GM23338 (cell line): Measurements from ENCODE around the gene MLLT3. TPM values are rescaled to one million over a fixed set of nuclear protein-coding genes. Genes with fewer than 3 reads are reported as not detected.

Source experiments
- ATAC-seq: fragments of 200-7000 bp; cut with Tn5 transposase; 3 replicates; pipeline ENCODE4 v1.9.1; 2020
- DNase-seq: peaks from one replicate; pipeline ENCODE4 v3.0.0-alpha.2; 2015; ENCODE audit warnings: low spot score
- H2AFZ ChIP-seq: fragments of 200-600 bp; sonication (generic); 2 replicates; pipeline ENCODE4 v1.8.0; 2016; ENCODE audit warnings: antibody characterized with exemption, mild to moderate bottlenecking, moderate library complexity
- H3F3A ChIP-seq: fragments of 200-600 bp; sonication (generic); replicated peaks from 2 replicates; pipeline ENCODE4 v1.8.0; 2017; ENCODE audit warnings: antibody characterized with exemption, mixed run types, low read depth
- H3K27ac ChIP-seq: fragments of 200-600 bp; sonication (generic); 2 replicates; pipeline ENCODE4 v1.6.1; 2016; ENCODE audit warnings: low read depth
- H3K27me3 ChIP-seq: fragments of 200-600 bp; sonication (generic); 2 replicates; pipeline ENCODE4 v1.8.0; 2016; ENCODE audit warnings: mild to moderate bottlenecking, mixed run types, moderate library complexity; ENCODE audit not compliant: insufficient read depth
- H3K36me3 ChIP-seq: fragments of 200-600 bp; sonication (generic); 2 replicates; pipeline ENCODE4 v1.8.0; 2016; ENCODE audit warnings: mild to moderate bottlenecking; ENCODE audit not compliant: insufficient read depth
- H3K4me1 ChIP-seq: fragments of 200-600 bp; sonication (generic); 2 replicates; pipeline ENCODE4 v1.8.0; 2016; ENCODE audit warnings: mild to moderate bottlenecking, moderate library complexity; ENCODE audit not compliant: insufficient read depth
- H3K4me2 ChIP-seq: fragments of 200-600 bp; sonication (generic); 2 replicates; pipeline ENCODE4 v1.7.1; 2017; ENCODE audit warnings: mixed run types
- H3K4me3 ChIP-seq: fragments of 200-600 bp; sonication (generic); 2 replicates; pipeline ENCODE4 v1.6.1; 2016; ENCODE audit warnings: mixed run types
- H3K79me2 ChIP-seq: fragments of 200-600 bp; sonication (generic); replicated peaks from 2 replicates; pipeline ENCODE4 v1.8.0; 2017; ENCODE audit warnings: mild to moderate bottlenecking; ENCODE audit not compliant: insufficient read depth
- H3K9me2 ChIP-seq: fragments of 200-600 bp; sonication (generic); 2 replicates; pipeline ENCODE4 v1.8.0; 2017; ENCODE audit not compliant: insufficient read depth
- H4K20me1 ChIP-seq: fragments of 200-600 bp; sonication (generic); replicated peaks from 2 replicates; pipeline ENCODE4 v1.8.0; 2017; ENCODE audit warnings: mild to moderate bottlenecking; ENCODE audit not compliant: insufficient read depth
- H3K27ac Mint-ChIP-seq: 2 replicates; pipeline ENCODE4 v1.8.0; 2020; ENCODE audit warnings: inconsistent platforms, mild to moderate bottlenecking, moderate library complexity, mixed read lengths
- H3K27me3 Mint-ChIP-seq: 3 replicates; pipeline ENCODE4 v1.8.0; 2022; ENCODE audit warnings: low read depth, mild to moderate bottlenecking, moderate library complexity, mixed read lengths, inconsistent platforms; ENCODE audit not compliant: insufficient read depth, poor library complexity
- H3K36me3 Mint-ChIP-seq: 3 replicates; pipeline ENCODE4 v1.8.0; 2021; ENCODE audit warnings: low read depth, mild to moderate bottlenecking, inconsistent platforms, moderate library complexity, mixed read lengths
- H3K4me1 Mint-ChIP-seq: 3 replicates; pipeline ENCODE4 v1.8.0; 2020; ENCODE audit warnings: mild to moderate bottlenecking, inconsistent platforms, mixed read lengths
- H3K4me3 Mint-ChIP-seq: 3 replicates; pipeline ENCODE4 v1.8.0; 2021; ENCODE audit warnings: moderate library complexity, mild to moderate bottlenecking, inconsistent platforms, mixed read lengths
- H3K9me3 Mint-ChIP-seq: 3 replicates; pipeline ENCODE4 v1.8.0; 2020; ENCODE audit warnings: moderate library complexity, mild to moderate bottlenecking, inconsistent platforms, mixed read lengths
- CREB1 ChIP-seq: fragments of 250-450 bp; sonication (Bioruptor Pico); IDR thresholded peaks from 2 replicates; pipeline ENCODE4 v1.5.0; 2020; ENCODE audit warnings: low read depth, mild to moderate bottlenecking, moderate library complexity
- CTCF ChIP-seq, 2 experiments: fragments of 200-600 bp in 1 of 2; sonication (generic) in 1 of 2; conservative IDR thresholded peaks; 2 replicates each; pipeline versions ENCODE4 v1.5.1 to v1.6.1; 2016 to 2017; ENCODE audit warnings: antibody characterized with exemption in 2 of 2, low read depth in 2 of 2, mild to moderate bottlenecking in 2 of 2, moderate library complexity in 1 of 2
- ETS1 ChIP-seq: IDR thresholded peaks from 2 replicates; pipeline ENCODE4 v1.6.1; 2016; ENCODE audit warnings: antibody characterized with exemption
- EZH2 ChIP-seq: fragments of 200-600 bp; sonication (generic); IDR thresholded peaks from one replicate; pipeline ENCODE4 v1.8.0; 2017; ENCODE audit warnings: antibody characterized with exemption, mild to moderate bottlenecking, low read depth; ENCODE audit not compliant: unreplicated experiment
- EZH2phosphoT487 ChIP-seq: fragments of 200-600 bp; sonication (generic); IDR thresholded peaks from one replicate; pipeline ENCODE4 v1.8.1; 2018; ENCODE audit warnings: antibody characterized with exemption; ENCODE audit not compliant: unreplicated experiment
- JUNB ChIP-seq: IDR thresholded peaks from one replicate; pipeline ENCODE4 v1.6.1; 2016; ENCODE audit warnings: antibody characterized with exemption; ENCODE audit not compliant: unreplicated experiment
- POLR2AphosphoS5 ChIP-seq: IDR thresholded peaks from 2 replicates; pipeline ENCODE4 v1.6.1; 2016; ENCODE audit warnings: antibody characterized with exemption, low read depth
- STAT1 ChIP-seq: IDR thresholded peaks from one replicate; pipeline ENCODE4 v1.6.1; 2016; ENCODE audit warnings: antibody characterized with exemption; ENCODE audit not compliant: unreplicated experiment
- ZNF114 ChIP-seq: fragments of 250-450 bp; sonication (Bioruptor Pico); IDR thresholded peaks from 2 replicates; pipeline ENCODE4 v1.5.0; 2020; ENCODE audit warnings: mild to moderate bottlenecking, moderate library complexity
- ZNF331 ChIP-seq: fragments of 250-450 bp; sonication (Bioruptor Pico); IDR thresholded peaks from 2 replicates; pipeline ENCODE4 v1.5.0; 2020; ENCODE audit warnings: low read depth, mild to moderate bottlenecking, moderate library complexity
- polyA plus RNA-seq: library from polyadenylated mRNA; unstranded; fragments of >200 nt; fragmentation: Nextera tagmentation; extraction: Ambion mirVana; gene quantifications from 2 replicates; pipeline ENCODE4 v1.2.1, GENCODE V29; 2016
- total RNA-seq: library from RNA; depleted of rRNA; stranded (reverse); fragments of >200 nt; shearing (Covaris generic); gene quantifications from 2 replicates; pipeline ENCODE4 v1.2.3, GENCODE V29; 2014
- TF ChIP-seq, protein P1 (sequence below): IDR thresholded peaks from one replicate; pipeline ENCODE4 v1.6.1; 2018; ENCODE audit warnings: antibody characterized with exemption; ENCODE audit not compliant: unreplicated experiment
- TF ChIP-seq, protein P2 (sequence below): fragments of 250-450 bp; sonication (Bioruptor Pico); IDR thresholded peaks from 2 replicates; pipeline ENCODE4 v1.5.0; 2020; ENCODE audit warnings: mild to moderate bottlenecking, moderate library complexity

Gene MLLT3
- total and polyA plus RNA-seq, 2 experiments from 2014 or later: 7.5 to 9.5 TPM

GRCh38 chr9:20658677-20659473 lies 36.6 kb upstream of the MLLT3 start:
- Histone ChIP-seq H4K20me1 (no peaks in the 10 kb centered on the region), H3K4me1 (peaks cover 46% of the 10 kb centered on the region), H3K27me3 (no peaks in the 10 kb centered on the region), H3K9me2 (peaks cover 21% of the 10 kb centered on the region), H2AFZ (peak overlapping the region; percentile 81; the same call in 1 of the 2 replicates), H3F3A (no peaks in the 10 kb centered on the region), H3K36me3 (no peaks in the 10 kb centered on the region), H3K27ac (peak overlapping the region; percentile 84), H3K4me2 (peak overlapping the region; percentile 78), H3K4me3 (peak overlapping the region; percentile 85), H3K79me2 (peaks cover 51% of the 10 kb centered on the region)
- TF ChIP-seq, protein P1, sequence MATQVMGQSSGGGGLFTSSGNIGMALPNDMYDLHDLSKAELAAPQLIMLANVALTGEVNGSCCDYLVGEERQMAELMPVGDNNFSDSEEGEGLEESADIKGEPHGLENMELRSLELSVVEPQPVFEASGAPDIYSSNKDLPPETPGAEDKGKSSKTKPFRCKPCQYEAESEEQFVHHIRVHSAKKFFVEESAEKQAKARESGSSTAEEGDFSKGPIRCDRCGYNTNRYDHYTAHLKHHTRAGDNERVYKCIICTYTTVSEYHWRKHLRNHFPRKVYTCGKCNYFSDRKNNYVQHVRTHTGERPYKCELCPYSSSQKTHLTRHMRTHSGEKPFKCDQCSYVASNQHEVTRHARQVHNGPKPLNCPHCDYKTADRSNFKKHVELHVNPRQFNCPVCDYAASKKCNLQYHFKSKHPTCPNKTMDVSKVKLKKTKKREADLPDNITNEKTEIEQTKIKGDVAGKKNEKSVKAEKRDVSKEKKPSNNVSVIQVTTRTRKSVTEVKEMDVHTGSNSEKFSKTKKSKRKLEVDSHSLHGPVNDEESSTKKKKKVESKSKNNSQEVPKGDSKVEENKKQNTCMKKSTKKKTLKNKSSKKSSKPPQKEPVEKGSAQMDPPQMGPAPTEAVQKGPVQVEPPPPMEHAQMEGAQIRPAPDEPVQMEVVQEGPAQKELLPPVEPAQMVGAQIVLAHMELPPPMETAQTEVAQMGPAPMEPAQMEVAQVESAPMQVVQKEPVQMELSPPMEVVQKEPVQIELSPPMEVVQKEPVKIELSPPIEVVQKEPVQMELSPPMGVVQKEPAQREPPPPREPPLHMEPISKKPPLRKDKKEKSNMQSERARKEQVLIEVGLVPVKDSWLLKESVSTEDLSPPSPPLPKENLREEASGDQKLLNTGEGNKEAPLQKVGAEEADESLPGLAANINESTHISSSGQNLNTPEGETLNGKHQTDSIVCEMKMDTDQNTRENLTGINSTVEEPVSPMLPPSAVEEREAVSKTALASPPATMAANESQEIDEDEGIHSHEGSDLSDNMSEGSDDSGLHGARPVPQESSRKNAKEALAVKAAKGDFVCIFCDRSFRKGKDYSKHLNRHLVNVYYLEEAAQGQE: no peak
- TF ChIP-seq STAT1 (no peak), JUNB (no peak), CREB1 (no peak), ZNF114 (CRISPR knock-in tag) (no peak), POLR2AphosphoS5 (no peak), ZNF331 (CRISPR knock-in tag) (no peak), EZH2 (no peak), ETS1 (no peak), EZH2phosphoT487 (no peak), CTCF (conservative IDR thresholded peaks at IDR 0.05; ENCODE audit: low read depth in 2 of 2) (no peak)
- TF ChIP-seq, protein P2, sequence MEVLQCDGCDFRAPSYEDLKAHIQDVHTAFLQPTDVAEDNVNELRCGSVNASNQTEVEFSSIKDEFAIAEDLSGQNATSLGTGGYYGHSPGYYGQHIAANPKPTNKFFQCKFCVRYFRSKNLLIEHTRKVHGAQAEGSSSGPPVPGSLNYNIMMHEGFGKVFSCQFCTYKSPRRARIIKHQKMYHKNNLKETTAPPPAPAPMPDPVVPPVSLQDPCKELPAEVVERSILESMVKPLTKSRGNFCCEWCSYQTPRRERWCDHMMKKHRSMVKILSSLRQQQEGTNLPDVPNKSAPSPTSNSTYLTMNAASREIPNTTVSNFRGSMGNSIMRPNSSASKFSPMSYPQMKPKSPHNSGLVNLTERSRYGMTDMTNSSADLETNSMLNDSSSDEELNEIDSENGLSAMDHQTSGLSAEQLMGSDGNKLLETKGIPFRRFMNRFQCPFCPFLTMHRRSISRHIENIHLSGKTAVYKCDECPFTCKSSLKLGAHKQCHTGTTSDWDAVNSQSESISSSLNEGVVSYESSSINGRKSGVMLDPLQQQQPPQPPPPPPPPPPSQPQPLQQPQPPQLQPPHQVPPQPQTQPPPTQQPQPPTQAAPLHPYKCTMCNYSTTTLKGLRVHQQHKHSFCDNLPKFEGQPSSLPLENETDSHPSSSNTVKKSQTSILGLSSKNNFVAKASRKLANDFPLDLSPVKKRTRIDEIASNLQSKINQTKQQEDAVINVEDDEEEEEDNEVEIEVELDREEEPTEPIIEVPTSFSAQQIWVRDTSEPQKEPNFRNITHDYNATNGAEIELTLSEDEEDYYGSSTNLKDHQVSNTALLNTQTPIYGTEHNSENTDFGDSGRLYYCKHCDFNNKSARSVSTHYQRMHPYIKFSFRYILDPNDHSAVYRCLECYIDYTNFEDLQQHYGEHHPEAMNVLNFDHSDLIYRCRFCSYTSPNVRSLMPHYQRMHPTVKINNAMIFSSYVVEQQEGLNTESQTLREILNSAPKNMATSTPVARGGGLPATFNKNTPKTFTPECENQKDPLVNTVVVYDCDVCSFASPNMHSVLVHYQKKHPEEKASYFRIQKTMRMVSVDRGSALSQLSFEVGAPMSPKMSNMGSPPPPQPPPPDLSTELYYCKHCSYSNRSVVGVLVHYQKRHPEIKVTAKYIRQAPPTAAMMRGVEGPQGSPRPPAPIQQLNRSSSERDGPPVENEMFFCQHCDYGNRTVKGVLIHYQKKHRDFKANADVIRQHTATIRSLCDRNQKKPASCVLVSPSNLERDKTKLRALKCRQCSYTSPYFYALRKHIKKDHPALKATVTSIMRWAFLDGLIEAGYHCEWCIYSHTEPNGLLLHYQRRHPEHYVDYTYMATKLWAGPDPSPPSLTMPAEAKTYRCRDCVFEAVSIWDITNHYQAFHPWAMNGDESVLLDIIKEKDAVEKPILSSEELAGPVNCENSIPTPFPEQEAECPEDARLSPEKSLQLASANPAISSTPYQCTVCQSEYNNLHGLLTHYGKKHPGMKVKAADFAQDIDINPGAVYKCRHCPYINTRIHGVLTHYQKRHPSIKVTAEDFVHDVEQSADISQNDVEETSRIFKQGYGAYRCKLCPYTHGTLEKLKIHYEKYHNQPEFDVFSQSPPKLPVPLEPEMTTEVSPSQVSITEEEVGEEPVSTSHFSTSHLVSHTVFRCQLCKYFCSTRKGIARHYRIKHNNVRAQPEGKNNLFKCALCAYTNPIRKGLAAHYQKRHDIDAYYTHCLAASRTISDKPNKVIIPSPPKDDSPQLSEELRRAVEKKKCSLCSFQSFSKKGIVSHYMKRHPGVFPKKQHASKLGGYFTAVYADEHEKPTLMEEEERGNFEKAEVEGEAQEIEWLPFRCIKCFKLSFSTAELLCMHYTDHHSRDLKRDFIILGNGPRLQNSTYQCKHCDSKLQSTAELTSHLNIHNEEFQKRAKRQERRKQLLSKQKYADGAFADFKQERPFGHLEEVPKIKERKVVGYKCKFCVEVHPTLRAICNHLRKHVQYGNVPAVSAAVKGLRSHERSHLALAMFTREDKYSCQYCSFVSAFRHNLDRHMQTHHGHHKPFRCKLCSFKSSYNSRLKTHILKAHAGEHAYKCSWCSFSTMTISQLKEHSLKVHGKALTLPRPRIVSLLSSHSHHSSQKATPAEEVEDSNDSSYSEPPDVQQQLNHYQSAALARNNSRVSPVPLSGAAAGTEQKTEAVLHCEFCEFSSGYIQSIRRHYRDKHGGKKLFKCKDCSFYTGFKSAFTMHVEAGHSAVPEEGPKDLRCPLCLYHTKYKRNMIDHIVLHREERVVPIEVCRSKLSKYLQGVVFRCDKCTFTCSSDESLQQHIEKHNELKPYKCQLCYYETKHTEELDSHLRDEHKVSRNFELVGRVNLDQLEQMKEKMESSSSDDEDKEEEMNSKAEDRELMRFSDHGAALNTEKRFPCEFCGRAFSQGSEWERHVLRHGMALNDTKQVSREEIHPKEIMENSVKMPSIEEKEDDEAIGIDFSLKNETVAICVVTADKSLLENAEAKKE (CRISPR knock-in tag): no peak
- ATAC-seq (peak; percentile 64), DNase-seq (peak; percentile 56)
- no peaks in the 10 kb centered on the region; the same call in 2 of the 3 replicates for H3K9me3 Mint-ChIP-seq
- 0 out of 3 replicates have a peak, but pooled peaks cover 6% of the 10 kb centered on the region for H3K36me3 Mint-ChIP-seq
- peaks cover 6% of the 10 kb centered on the region for H3K4me1 Mint-ChIP-seq
- peak overlapping the region; percentile 97 for H3K27ac Mint-ChIP-seq
- H3K4me3 Mint-ChIP-seq: no peak overlapping the region
- peaks cover 2% of the 10 kb centered on the region for H3K27me3 Mint-ChIP-seq
